Chondrocyte (in vitro differentiated cells): ENCODE measurements around the gene RPL13. TPM values are rescaled to one million over a fixed set of nuclear protein-coding genes. Genes with fewer than 3 reads are reported as not detected.

Source experiments
- DNase-seq: peaks from one replicate; pipeline ENCODE4 v3.0.0; 2021; ENCODE audit warnings: mixed read lengths, low spot score
- H3K27ac Mint-ChIP-seq: one replicate; pipeline ENCODE4 v1.8.0; 2021; ENCODE audit warnings: mild to moderate bottlenecking, moderate library complexity, mixed read lengths; ENCODE audit not compliant: unreplicated experiment
- H3K27me3 Mint-ChIP-seq: 2 replicates; pipeline ENCODE4 v1.8.0; 2021; ENCODE audit warnings: low read depth, mixed read lengths
- H3K36me3 Mint-ChIP-seq: 2 replicates; pipeline ENCODE4 v1.8.0; 2021; ENCODE audit warnings: low read depth, mixed read lengths
- H3K4me1 Mint-ChIP-seq: 2 replicates; pipeline ENCODE4 v1.8.0; 2021; ENCODE audit warnings: low read depth, mild to moderate bottlenecking, mixed read lengths
- H3K4me3 Mint-ChIP-seq: one replicate; pipeline ENCODE4 v1.8.0; 2021; ENCODE audit warnings: mild to moderate bottlenecking, moderate library complexity, mixed read lengths; ENCODE audit not compliant: unreplicated experiment
- H3K9me3 Mint-ChIP-seq: 2 replicates; pipeline ENCODE4 v1.8.0; 2021; ENCODE audit warnings: low read depth, mixed read lengths
- CTCF ChIP-seq: fragments of 200-600 bp; sonication (generic); IDR thresholded peaks from 2 replicates; pipeline ENCODE4 v1.5.0; 2021; ENCODE audit warnings: antibody characterized with exemption, mild to moderate bottlenecking, moderate library complexity
- total RNA-seq: library from RNA; stranded (reverse); gene quantifications from 3 replicates; pipeline ENCODE4 v1.2.1, GENCODE V29; 2021

Gene RPL13
- total RNA-seq, 1 donor from 2014 or later = 1,149 TPM

- H3K4me3 Mint-ChIP-seq = no peak overlapping the region
- no peak for TF ChIP-seq CTCF
- no peaks in the 10 kb centered on the region for H3K27me3 Mint-ChIP-seq
- H3K27ac Mint-ChIP-seq = no peak overlapping the region
- peaks cover 7% of the 10 kb centered on the region for H3K4me1 Mint-ChIP-seq
- no peaks in the 10 kb centered on the region for H3K36me3 Mint-ChIP-seq
- no peaks in the 10 kb centered on the region for H3K9me3 Mint-ChIP-seq
- peak; percentile 95 for DNase-seq
Measured at GRCh38 chr16:89581045-89581695, 20.7 kb downstream of the RPL13 start.

- DNase-seq = no peak
- no peaks in the 10 kb centered on the region for H3K36me3 Mint-ChIP-seq
- no peak for TF ChIP-seq CTCF
- H3K27me3 Mint-ChIP-seq = no peaks in the 10 kb centered on the region
- H3K4me1 Mint-ChIP-seq = peaks cover 7% of the 10 kb centered on the region
- no peak overlapping the region for H3K27ac Mint-ChIP-seq
- no peaks in the 10 kb centered on the region for H3K9me3 Mint-ChIP-seq
- no peak overlapping the region for H3K4me3 Mint-ChIP-seq
Measured at GRCh38 chr16:89581861-89582563, 21.5 kb downstream of the RPL13 start.

DNA sequence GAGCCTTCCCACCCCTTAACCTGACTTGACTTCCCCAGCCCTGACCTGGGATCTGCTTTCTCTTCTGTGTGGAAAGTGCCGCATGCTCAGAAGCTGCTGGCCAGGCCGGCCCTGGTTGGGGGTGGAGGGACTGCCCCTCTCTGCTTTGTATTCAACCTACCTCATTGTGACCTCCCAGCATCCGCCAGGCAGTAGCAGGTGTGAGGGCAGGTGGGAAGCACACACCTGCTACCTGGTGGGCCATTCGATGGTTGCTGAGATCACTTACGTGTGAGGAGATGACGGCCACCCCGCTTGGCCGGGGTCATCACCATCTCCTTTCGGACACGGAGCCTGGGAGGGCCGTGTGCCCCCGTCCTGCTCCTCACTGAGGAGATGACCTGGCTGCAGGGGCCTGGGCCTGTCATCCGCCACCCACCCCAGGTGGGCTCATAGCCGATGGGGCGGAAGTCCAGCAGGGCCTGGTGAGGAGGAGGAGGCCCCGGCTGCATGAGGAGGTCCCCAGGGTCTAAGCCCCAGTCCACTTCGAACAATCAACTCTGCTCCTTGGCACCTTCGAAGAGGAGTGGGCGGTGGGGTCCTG is 22.2 kb downstream of the RPL13 start:
- no peak for DNase-seq
- Mint-ChIP-seq H3K27me3 (no peaks in the 10 kb centered on the region), H3K4me1 (peaks cover 5% of the 10 kb centered on the region), H3K9me3 (no peaks in the 10 kb centered on the region), H3K27ac (no peak overlapping the region), H3K36me3 (no peaks in the 10 kb centered on the region), H3K4me3 (no peak overlapping the region)
- TF ChIP-seq CTCF = no peak

DNA sequence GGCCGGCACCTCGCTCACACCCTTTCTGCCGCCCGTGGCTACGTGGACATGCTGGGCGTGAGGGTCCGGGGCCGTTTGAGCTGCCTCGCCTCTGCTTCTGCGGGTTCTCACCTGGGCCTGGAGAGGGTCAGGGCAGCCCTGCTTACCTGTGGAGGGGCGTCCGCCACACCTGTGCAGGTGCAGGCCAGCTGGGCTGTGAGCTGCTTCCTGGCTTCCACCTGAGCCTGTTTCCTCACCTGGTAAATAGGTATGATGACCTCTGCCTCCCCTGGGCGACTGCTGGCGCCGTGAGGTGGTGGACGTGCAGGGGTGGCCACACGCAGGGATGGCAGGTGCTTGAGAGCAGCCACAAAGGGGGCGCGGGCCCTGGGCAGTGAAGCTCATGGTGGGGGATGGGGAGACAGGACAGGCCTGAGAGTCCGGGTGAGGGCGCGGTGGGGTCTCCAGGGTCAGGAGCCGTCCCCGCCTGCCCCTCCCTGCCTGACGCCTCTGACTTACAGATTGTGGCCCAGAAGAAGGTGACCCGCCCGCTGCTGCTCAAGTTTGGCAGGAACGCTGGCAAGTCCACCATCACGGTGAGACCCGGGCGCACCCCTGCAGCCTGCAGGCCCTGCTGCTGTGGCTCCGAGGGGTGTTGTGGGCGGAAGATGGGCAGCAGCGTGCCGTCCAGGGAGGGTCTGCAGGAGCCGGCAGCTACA is 22.9 kb downstream of the RPL13 start:
- H3K27me3 Mint-ChIP-seq = no peaks in the 10 kb centered on the region
- H3K4me1 Mint-ChIP-seq = peaks cover 5% of the 10 kb centered on the region
- no peak overlapping the region for H3K27ac Mint-ChIP-seq
- no peaks in the 10 kb centered on the region for H3K9me3 Mint-ChIP-seq
- no peaks in the 10 kb centered on the region for H3K36me3 Mint-ChIP-seq
- no peak for TF ChIP-seq CTCF
- DNase-seq = no peak
- no peak overlapping the region for H3K4me3 Mint-ChIP-seq

DNA sequence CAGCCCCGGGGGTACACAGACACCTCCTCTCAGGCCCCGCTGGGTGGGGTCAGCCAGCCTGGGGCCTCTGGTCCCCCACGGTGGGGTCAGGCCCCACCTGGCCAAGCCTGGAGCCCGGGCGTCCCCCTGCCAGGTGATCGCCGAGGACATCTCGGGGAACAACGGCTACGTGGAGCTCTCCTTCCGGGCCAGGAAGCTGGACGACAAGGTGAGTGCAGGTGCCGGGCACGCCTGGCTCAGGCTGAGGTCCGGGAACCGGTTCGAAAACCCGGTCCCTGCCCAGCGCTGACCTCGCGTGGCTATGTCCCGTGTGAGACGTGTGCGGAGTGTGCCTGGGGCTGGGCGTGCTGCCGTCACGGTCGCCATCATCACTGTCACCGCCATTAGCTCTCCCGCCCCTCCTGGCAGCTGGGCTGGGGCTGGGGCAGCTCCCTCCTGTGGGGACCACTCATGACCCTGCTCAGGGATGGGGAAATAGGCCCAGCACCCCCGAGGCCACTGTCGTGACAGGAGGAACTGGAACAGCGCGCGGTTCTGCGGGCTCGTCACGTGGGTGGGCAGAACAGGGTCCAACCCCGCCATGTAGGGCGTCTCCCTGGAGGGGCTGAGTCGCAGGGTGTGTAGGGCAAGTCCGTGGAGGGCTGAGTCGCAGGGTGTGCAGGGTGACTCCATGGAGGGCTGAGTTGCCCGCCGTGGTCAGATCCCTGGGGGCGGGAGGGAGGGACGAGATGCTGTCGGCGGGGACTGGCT is 23.6 kb downstream of the RPL13 start:
- TF ChIP-seq CTCF = no peak
- no peaks in the 10 kb centered on the region for H3K36me3 Mint-ChIP-seq
- H3K9me3 Mint-ChIP-seq = no peaks in the 10 kb centered on the region
- no peak overlapping the region for H3K4me3 Mint-ChIP-seq
- H3K27me3 Mint-ChIP-seq = no peaks in the 10 kb centered on the region
- H3K27ac Mint-ChIP-seq = no peak overlapping the region
- DNase-seq = no peak
- peaks cover 5% of the 10 kb centered on the region for H3K4me1 Mint-ChIP-seq
